Psoas muscle (tissue), 8 donors: ENCODE results near the gene MGA. TPM values are rescaled to one million over a fixed set of nuclear protein-coding genes. Genes with fewer than 3 reads are reported as not detected.

Experiments
- ATAC-seq, 4 donors: fragments of 200-7000 bp; cut with Tn5 transposase; one replicate each; pipeline ENCODE4 v1.9.1; 2020; ENCODE audit warnings: moderate library complexity in 3 of 4, mild to moderate bottlenecking in 2 of 4
- DNase-seq, 2 donors: peaks; one replicate each; pipeline ENCODE4 v3.0.0-alpha.2; 2020
- H3K27ac ChIP-seq: fragments of 200-600 bp; one replicate; pipeline ENCODE4 v1.8.0; 2022
- H3K27me3 ChIP-seq, 3 donors: fragments of 200-600 bp in 1 of 3; one replicate each; pipeline versions ENCODE4 v1.6.1 to v1.8.0; 2013 to 2022; ENCODE audit warnings: low read length in 2 of 3, mild to moderate bottlenecking in 2 of 3, moderate library complexity in 1 of 3; ENCODE audit not compliant: insufficient read depth in 3 of 3
- H3K36me3 ChIP-seq, 2 donors: fragments of 200-600 bp in 1 of 2; one replicate each; pipeline versions ENCODE4 v1.6.1 to v1.8.0; 2013 to 2022; ENCODE audit warnings: low read depth in 1 of 2, mild to moderate bottlenecking in 1 of 2, moderate library complexity in 1 of 2; ENCODE audit not compliant: insufficient read depth in 1 of 2
- H3K4me1 ChIP-seq: fragments of 200-600 bp; one replicate; pipeline ENCODE4 v1.8.0; 2022
- H3K4me3 ChIP-seq: fragments of 200-600 bp; one replicate; pipeline ENCODE4 v1.8.0; 2022; ENCODE audit warnings: mild to moderate bottlenecking
- H3K9me3 ChIP-seq: fragments of 200-600 bp; one replicate; pipeline ENCODE4 v1.8.0; 2022
- WGBS, 3 donors: extraction: QIAGEN DNeasy Blood & Tissue Kit; methylation state at CpG; one replicate each; pipeline versions ENCODE4 v1.1.6 to v1.1.7; 2013; 5-methylcytosine and 5-hydroxymethylcytosine counted together
- intact Hi-C, 2 donors: fragments of 100-400 bp; cut with DNase I; formaldehyde crosslinking; loops; one replicate each; pipeline versions ENCODE4 v1.11.0 to v1.14.2; 2022
- polyA plus RNA-seq, 3 donors: library from polyadenylated mRNA; stranded (reverse); fragments of 200-250 nt; gene quantifications; one replicate each; pipeline ENCODE4 v1.2.3, GENCODE V29; 2013
- total RNA-seq, 4 donors: library from RNA; stranded (reverse); fragmentation: NEBNext Ultra II Directional in 2 of 4; extraction: Animal tissue kit (Norgen Biotek cat#: 25700) in 2 of 4; gene quantifications; one replicate each; pipeline versions ENCODE4 v1.2.1 to v1.2.4, GENCODE V29; 2021 to 2023
- TF ChIP-seq, protein P1 (sequence below): fragments of 200-600 bp; IDR thresholded peaks from one replicate; pipeline ENCODE4 v1.8.0; 2022; ENCODE audit warnings: antibody characterized with exemption
- donor health status: healthy with polysubstance abuse.
- donor health status: DM: no; HTN: no; CAD: no; lungs with moderate emphysema.
- donor health status: Bipolar disorder and iron deficiency.
- donor health status: healthy.
- donor health status: DM: yes; HTN: yes; CAD: no.
- donor health status: DM: no; HTN: no; CAD: no.
- donor health status: DM: no; HTN: no; CAD: no.
- donor health status: DM: yes; HTN: yes; CAD: no.

The MGA gene
- total and polyA plus RNA-seq, 7 donors: 2.6 to 25.8 (median 13.1) TPM

- intact Hi-C loops: no loop called here
- Histone ChIP-seq H3K27ac (no peak overlapping the region), H3K27me3 (no peaks in the 10 kb centered on the region), H3K36me3 (no peaks in the 10 kb centered on the region), H3K4me1 (peaks cover 20% of the 10 kb centered on the region), H3K9me3 (no peaks in the 10 kb centered on the region), H3K4me3 (no peak overlapping the region)
- DNase-seq: no peak
- TF ChIP-seq, protein P1, sequence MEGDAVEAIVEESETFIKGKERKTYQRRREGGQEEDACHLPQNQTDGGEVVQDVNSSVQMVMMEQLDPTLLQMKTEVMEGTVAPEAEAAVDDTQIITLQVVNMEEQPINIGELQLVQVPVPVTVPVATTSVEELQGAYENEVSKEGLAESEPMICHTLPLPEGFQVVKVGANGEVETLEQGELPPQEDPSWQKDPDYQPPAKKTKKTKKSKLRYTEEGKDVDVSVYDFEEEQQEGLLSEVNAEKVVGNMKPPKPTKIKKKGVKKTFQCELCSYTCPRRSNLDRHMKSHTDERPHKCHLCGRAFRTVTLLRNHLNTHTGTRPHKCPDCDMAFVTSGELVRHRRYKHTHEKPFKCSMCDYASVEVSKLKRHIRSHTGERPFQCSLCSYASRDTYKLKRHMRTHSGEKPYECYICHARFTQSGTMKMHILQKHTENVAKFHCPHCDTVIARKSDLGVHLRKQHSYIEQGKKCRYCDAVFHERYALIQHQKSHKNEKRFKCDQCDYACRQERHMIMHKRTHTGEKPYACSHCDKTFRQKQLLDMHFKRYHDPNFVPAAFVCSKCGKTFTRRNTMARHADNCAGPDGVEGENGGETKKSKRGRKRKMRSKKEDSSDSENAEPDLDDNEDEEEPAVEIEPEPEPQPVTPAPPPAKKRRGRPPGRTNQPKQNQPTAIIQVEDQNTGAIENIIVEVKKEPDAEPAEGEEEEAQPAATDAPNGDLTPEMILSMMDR: no peak
- WGBS, 3 donors: 93 to 94% (median 93%) methylated on average over 3 of the region's 3 CpGs
- ATAC-seq: no peak
These were observed 28.2 kb upstream of the MGA start for GRCh38 chr15:41631880-41632470.

- TF ChIP-seq, protein P1: no peak
- H3K4me1 ChIP-seq: peaks cover 20% of the 10 kb centered on the region
- ATAC-seq: no peak
- no peaks in the 10 kb centered on the region for H3K36me3 ChIP-seq
- H3K9me3 ChIP-seq: no peaks in the 10 kb centered on the region
- 84 to 93% (median 88%) methylated on average over 4 of the region's 4 CpGs for WGBS, 3 donors
- no peak overlapping the region for H3K4me3 ChIP-seq
- no peak overlapping the region for H3K27ac ChIP-seq
- intact Hi-C loops: no loop called here
- H3K27me3 ChIP-seq: no peaks in the 10 kb centered on the region
- DNase-seq: no peak
These were observed 26.6 kb upstream of the MGA start for GRCh38 chr15:41633609-41634008.

DNA sequence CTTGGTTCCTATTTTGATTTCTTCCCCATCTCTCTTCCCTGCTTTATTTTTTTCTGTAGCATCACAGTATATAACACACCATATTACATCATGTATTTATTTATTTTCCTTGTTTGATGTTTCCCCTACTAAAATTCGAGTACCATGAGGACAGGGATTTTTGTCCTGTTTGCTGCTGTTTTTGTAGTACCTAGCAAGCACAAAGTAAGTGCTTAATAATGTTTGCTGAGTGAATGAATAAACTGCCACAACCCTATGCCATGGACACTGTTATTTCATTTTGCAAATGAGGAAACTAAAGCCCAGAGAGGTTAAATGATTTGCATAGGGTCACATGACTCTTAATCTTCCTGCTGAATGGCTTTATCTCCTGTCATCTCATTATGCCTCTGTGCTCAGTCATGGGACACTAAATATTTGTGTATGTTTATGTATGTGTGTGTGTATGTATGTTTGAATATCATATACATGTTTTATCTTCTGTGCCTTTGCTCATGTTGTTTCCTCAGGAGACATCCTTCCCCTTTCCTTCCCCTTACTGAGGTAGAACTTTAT lies 26.1 kb upstream of the MGA start:
- ATAC-seq (no peak), DNase-seq (no peak)
- Histone ChIP-seq H3K4me3 (no peak overlapping the region), H3K27me3 (no peaks in the 10 kb centered on the region), H3K27ac (no peak overlapping the region), H3K9me3 (no peaks in the 10 kb centered on the region), H3K36me3 (no peaks in the 10 kb centered on the region), H3K4me1 (peaks cover 20% of the 10 kb centered on the region)
- WGBS, 3 donors: 63 to 72% (median 70%) methylated on average over 1 of the region's 1 CpG
- intact Hi-C loops: no loop called here
- TF ChIP-seq, protein P1: no peak

DNA sequence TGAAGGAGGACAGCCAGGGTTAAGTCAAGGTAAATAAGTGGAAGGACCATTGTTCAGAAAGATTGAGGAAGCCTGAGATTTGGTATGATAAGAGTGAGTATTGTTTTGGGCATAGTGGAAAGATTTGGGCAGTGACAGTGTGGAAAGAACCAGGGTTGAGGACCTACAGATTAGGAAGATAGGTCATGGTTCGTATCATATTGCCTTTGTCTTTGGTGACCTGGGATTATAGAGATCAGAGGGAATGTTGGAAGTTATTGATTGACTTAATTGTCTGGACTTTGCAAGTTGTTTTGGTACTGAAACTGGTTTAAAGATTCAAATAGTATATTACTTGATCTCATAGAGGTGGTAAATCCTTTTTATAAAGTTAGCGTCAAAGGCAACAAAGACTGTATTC lies 23.1 kb upstream of the MGA start:
- Histone ChIP-seq H3K4me1 (peaks cover 7% of the 10 kb centered on the region), H3K27ac (no peak overlapping the region), H3K27me3 (no peaks in the 10 kb centered on the region), H3K9me3 (no peaks in the 10 kb centered on the region), H3K4me3 (no peak overlapping the region), H3K36me3 (no peaks in the 10 kb centered on the region)
- intact Hi-C loops: no loop called here
- TF ChIP-seq, protein P1: no peak
- ATAC-seq: no peak
- WGBS, 3 donors: 90 to 92% (median 91%) methylated on average over 2 of the region's 2 CpGs
- DNase-seq: no peak

GRCh38 chr15:41640985-41641384 lies 19.2 kb upstream of the MGA start:
- Histone ChIP-seq H3K27ac (no peak overlapping the region), H3K27me3 (no peaks in the 10 kb centered on the region), H3K36me3 (no peaks in the 10 kb centered on the region), H3K4me3 (no peak overlapping the region), H3K4me1 (no peaks in the 10 kb centered on the region), H3K9me3 (no peaks in the 10 kb centered on the region)
- intact Hi-C loops: no loop called here
- DNase-seq (no peak), ATAC-seq (no peak)
- TF ChIP-seq, protein P1: no peak
- 94 to 100% (median 99%) methylated on average over 1 of the region's 1 CpG for WGBS, 3 donors
